HG03439 (cell line): Measurements from ENCODE around the gene SORBS2.

Experiments
- ATAC-seq: cut with Tn5 transposase; IDR thresholded peaks from one replicate; pipeline ENCODE4 v1.9.1; 2021; ENCODE audit warnings: mild to moderate bottlenecking, moderate library complexity; ENCODE audit not compliant: unreplicated experiment

SORBS2 gene

GRCh38 chr4:185835814-185836213 is 23.8 kb upstream of the SORBS2 start:
- no peak for ATAC-seq

- ATAC-seq, result no peak
Observed at GRCh38 chr4:185835336-185835735, 23.3 kb upstream of the SORBS2 start.

GRCh38 chr4:185834778-185835177 is 22.8 kb upstream of the SORBS2 start:
- ATAC-seq, result no peak

- ATAC-seq, result no peak
Observed at GRCh38 chr4:185834088-185834487, 22.1 kb upstream of the SORBS2 start.

GRCh38 chr4:185833055-185833598 is 21.1 kb upstream of the SORBS2 start:
- no peak for ATAC-seq

- no peak for ATAC-seq
Observed at GRCh38 chr4:185831125-185831815, 19.3 kb upstream of the SORBS2 start.

GRCh38 chr4:185830263-185830994 is 18.4 kb upstream of the SORBS2 start:
- no peak for ATAC-seq

- ATAC-seq, result no peak
Observed at GRCh38 chr4:185826381-185826780, 14.4 kb upstream of the SORBS2 start.

- no peak for ATAC-seq
Observed at GRCh38 chr4:185825737-185826136, 13.7 kb upstream of the SORBS2 start.

GRCh38 chr4:185822791-185823190 is 10.8 kb upstream of the SORBS2 start:
- ATAC-seq, result no peak

GRCh38 chr4:185821029-185821419 is 9.0 kb upstream of the SORBS2 start:
- no peak for ATAC-seq

GRCh38 chr4:185820146-185821028 is 8.4 kb upstream of the SORBS2 start:
- no peak for ATAC-seq

GRCh38 chr4:185819144-185819543 is 7.2 kb upstream of the SORBS2 start:
- no peak for ATAC-seq

- ATAC-seq, result no peak
Observed at GRCh38 chr4:185817403-185817818, 5.4 kb upstream of the SORBS2 start.

GRCh38 chr4:185813133-185813532 is 1.1 kb upstream of the SORBS2 start:
- ATAC-seq, result no peak

- ATAC-seq, result no peak
Observed at GRCh38 chr4:185810746-185811508, 1.1 kb downstream of the SORBS2 start.

GRCh38 chr4:185809533-185810071 is 2.4 kb downstream of the SORBS2 start:
- no peak for ATAC-seq

- ATAC-seq, result no peak
Observed at GRCh38 chr4:185809121-185809520, 2.9 kb downstream of the SORBS2 start.

- no peak for ATAC-seq
Observed at GRCh38 chr4:185805979-185806378, 6.0 kb downstream of the SORBS2 start.

GRCh38 chr4:185805262-185805802 is 6.7 kb downstream of the SORBS2 start:
- ATAC-seq, result no peak
